Caco-2 (cell line): ENCODE results near the gene SLC7A11. TPM values are rescaled to one million over a fixed set of nuclear protein-coding genes. Genes with fewer than 3 reads are reported as not detected.

ENCODE experiments used
- BruUV-seq: library from RNA; stranded (reverse); fragments of 400-500 nt; replicated peaks from 2 replicates; lab custom pipeline; 2021; lab: Mats Ljungman, UMichigan
- CTCF ChIA-PET: fragments of 300-600 bp; sonication (Branson Sonifier 250); formaldehyde crosslinking; loops from one replicate; lab custom pipeline; 2022; ENCODE audit warnings: antibody characterized with exemption; lab: Charles Lee
- POLR2A ChIA-PET: fragments of 300-600 bp; sonication (Branson Sonifier 250); formaldehyde crosslinking; loops from one replicate; lab custom pipeline; 2022; ENCODE audit warnings: antibody characterized with exemption; lab: Charles Lee
- DNase-seq, 2 experiments: peaks; one replicate each; pipeline versions ENCODE4 v3.0.0 to v3.0.0-alpha.2; 2020 to 2022
- H3K27me3 ChIP-seq: replicated peaks from 2 replicates; pipeline ENCODE4 v1.6.0; 2011; ENCODE audit warnings: low read length; ENCODE audit not compliant: control insufficient read depth, insufficient read depth
- H3K36me3 ChIP-seq: 2 replicates; pipeline ENCODE4 v1.5.1; 2011; ENCODE audit warnings: low read length; ENCODE audit not compliant: control insufficient read depth, insufficient read depth
- H3K4me1 ChIP-seq: fragments of 250-450 bp; sonication (Bioruptor Pico); 2 replicates; pipeline ENCODE4 v1.5.1; 2020; ENCODE audit warnings: mild to moderate bottlenecking
- H3K4me3 ChIP-seq: 2 replicates; pipeline ENCODE4 v1.5.1; 2011; ENCODE audit warnings: low read depth, mild to moderate bottlenecking, control low read depth, low read length
- H3K9me3 ChIP-seq: fragments of 250-450 bp; sonication (Bioruptor Pico); 2 replicates; pipeline ENCODE4 v1.5.1; 2020; ENCODE audit warnings: mild to moderate bottlenecking, moderate library complexity
- H3K27ac Mint-ChIP-seq: one replicate; pipeline ENCODE4 v1.8.0; 2022; ENCODE audit warnings: mixed read lengths; ENCODE audit not compliant: unreplicated experiment
- H3K27me3 Mint-ChIP-seq: one replicate; pipeline ENCODE4 v1.8.0; 2022; ENCODE audit warnings: mixed read lengths; ENCODE audit not compliant: insufficient read depth, unreplicated experiment
- H3K36me3 Mint-ChIP-seq: one replicate; pipeline ENCODE4 v1.8.0; 2022; ENCODE audit warnings: mild to moderate bottlenecking, mixed read lengths; ENCODE audit not compliant: insufficient read depth, unreplicated experiment
- H3K4me1 Mint-ChIP-seq: one replicate; pipeline ENCODE4 v1.8.0; 2022; ENCODE audit warnings: low read depth, mixed read lengths; ENCODE audit not compliant: unreplicated experiment
- H3K4me3 Mint-ChIP-seq: one replicate; pipeline ENCODE4 v1.8.0; 2022; ENCODE audit warnings: mild to moderate bottlenecking, moderate library complexity, mixed read lengths; ENCODE audit not compliant: unreplicated experiment
- H3K9me3 Mint-ChIP-seq: one replicate; pipeline ENCODE4 v1.8.0; 2022; ENCODE audit warnings: mixed read lengths; ENCODE audit not compliant: unreplicated experiment
- CTCF ChIP-seq, 2 experiments: fragments of 200-600 bp in 1 of 2; IDR thresholded peaks; 1 replicate in 1 of 2; 2 replicates in 1 of 2; pipeline versions ENCODE4 v1.5.1 to v1.8.0; 2011 to 2022; ENCODE audit warnings: antibody characterized with exemption in 1 of 2, control low read depth in 1 of 2, inconsistent platforms in 1 of 2, low read depth in 1 of 2, low read length in 1 of 2, mild to moderate bottlenecking in 1 of 2, moderate library complexity in 1 of 2; ENCODE audit not compliant: insufficient read depth in 1 of 2, severe bottlenecking in 1 of 2, unreplicated experiment in 1 of 2
- intact Hi-C: fragments of 100-400 bp; cut with micrococcal nuclease; formaldehyde crosslinking; loops from one replicate; pipeline ENCODE4 v1.10.0; 2022; ENCODE audit not compliant: unreplicated experiment
- total RNA-seq: library from RNA; stranded (reverse); gene quantifications from 2 replicates; pipeline ENCODE4 v1.2.3, GENCODE V29; 2022

Gene SLC7A11
- total RNA-seq, 1 experiment from 2014 or later: 41.1 TPM

GRCh38 chr4:138251938-138252337 is 9.8 kb upstream of the SLC7A11 start:
- no TSS peak for BruUV-seq
- no peak for TF ChIP-seq CTCF (IDR thresholded peaks at IDR 0.05; ENCODE audit: insufficient read depth in 1 of 2, low read depth in 1 of 2, low read length in 1 of 2, severe bottlenecking in 1 of 2, unreplicated experiment in 1 of 2)
- no peak overlapping the region for H3K27ac Mint-ChIP-seq
- no peaks in the 10 kb centered on the region for H3K36me3 Mint-ChIP-seq
- POLR2A ChIA-PET: no interaction called here
- H3K9me3 Mint-ChIP-seq: no peaks in the 10 kb centered on the region
- no peaks in the 10 kb centered on the region for H3K9me3 ChIP-seq
- H3K4me3 Mint-ChIP-seq: no peak overlapping the region
- H3K4me1 ChIP-seq: no peaks in the 10 kb centered on the region
- H3K27me3 ChIP-seq: no peaks in the 10 kb centered on the region
- no peaks in the 10 kb centered on the region for H3K27me3 Mint-ChIP-seq
- no peaks in the 10 kb centered on the region for H3K36me3 ChIP-seq
- H3K4me1 Mint-ChIP-seq: no peaks in the 10 kb centered on the region
- intact Hi-C loops: no loop called here
- DNase-seq: no peak
- CTCF ChIA-PET: no interaction called here
- H3K4me3 ChIP-seq: no peak overlapping the region

GRCh38 chr4:138249132-138249531 is 7.0 kb upstream of the SLC7A11 start:
- POLR2A ChIA-PET: no interaction called here
- Mint-ChIP-seq H3K9me3 (no peaks in the 10 kb centered on the region), H3K4me3 (no peak overlapping the region), H3K27ac (no peak overlapping the region), H3K27me3 (no peaks in the 10 kb centered on the region), H3K36me3 (no peaks in the 10 kb centered on the region), H3K4me1 (no peaks in the 10 kb centered on the region)
- H3K27me3 ChIP-seq: no peaks in the 10 kb centered on the region
- no peak overlapping the region for H3K4me3 ChIP-seq
- H3K4me1 ChIP-seq: no peaks in the 10 kb centered on the region
- no peak for TF ChIP-seq CTCF (IDR thresholded peaks at IDR 0.05; ENCODE audit: insufficient read depth in 1 of 2, low read depth in 1 of 2, low read length in 1 of 2, severe bottlenecking in 1 of 2, unreplicated experiment in 1 of 2)
- intact Hi-C loops: loop anchor here (10.0 kb wide), 2 partner anchors 426 to 686 kb away; no protein-coding TSS in a partner anchor
- H3K36me3 ChIP-seq: no peaks in the 10 kb centered on the region
- BruUV-seq: no TSS peak
- no peak for DNase-seq
- CTCF ChIA-PET: no interaction called here
- no peaks in the 10 kb centered on the region for H3K9me3 ChIP-seq

- H3K9me3 Mint-ChIP-seq: no peaks in the 10 kb centered on the region
- intact Hi-C loops: loop anchor here (10.0 kb wide), 2 partner anchors 427 to 687 kb away; no protein-coding TSS in a partner anchor
These were observed 5.9 kb upstream of the SLC7A11 start for GRCh38 chr4:138248058-138248457.

More at GRCh38 chr4:138248058-138248457, 5.9 kb upstream of the SLC7A11 start:
- Mint-ChIP-seq H3K27ac (no peak overlapping the region), H3K36me3 (no peaks in the 10 kb centered on the region), H3K4me3 (no peak overlapping the region), H3K27me3 (no peaks in the 10 kb centered on the region), H3K4me1 (no peaks in the 10 kb centered on the region)
- no TSS peak for BruUV-seq
- Histone ChIP-seq H3K27me3 (no peaks in the 10 kb centered on the region), H3K4me1 (peaks cover 4% of the 10 kb centered on the region; the same call in 1 of the 2 replicates), H3K36me3 (no peaks in the 10 kb centered on the region), H3K4me3 (no peak overlapping the region), H3K9me3 (no peaks in the 10 kb centered on the region)
- POLR2A ChIA-PET: no interaction called here
- CTCF ChIA-PET: no interaction called here
- DNase-seq: no peak
- no peak for TF ChIP-seq CTCF (IDR thresholded peaks at IDR 0.05; ENCODE audit: insufficient read depth in 1 of 2, low read depth in 1 of 2, low read length in 1 of 2, severe bottlenecking in 1 of 2, unreplicated experiment in 1 of 2)
